ENCODE data around the gene COL20A1.

DNA sequence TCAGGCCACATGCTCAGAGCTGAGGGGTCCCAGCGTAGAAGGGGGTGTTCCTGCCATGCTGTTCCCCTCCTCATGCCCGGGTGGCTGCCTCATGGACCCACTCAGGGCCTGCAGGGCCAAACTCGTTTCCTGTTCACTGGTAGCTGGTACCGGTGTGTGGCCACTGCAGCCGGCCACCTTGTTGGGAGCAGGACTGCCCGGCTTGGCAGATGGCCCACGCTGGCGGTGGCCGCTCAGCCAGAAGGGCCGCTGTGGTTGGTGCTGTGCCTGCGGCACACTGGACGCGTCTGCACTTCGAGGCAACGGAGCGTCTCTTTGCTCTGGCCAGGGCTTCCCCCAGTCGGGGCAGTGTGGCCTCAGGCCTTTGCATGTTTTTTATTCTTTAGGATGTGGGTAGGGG is 10.0 kb upstream of the COL20A1 start:
- TF ChIP-seq, protein P1, sequence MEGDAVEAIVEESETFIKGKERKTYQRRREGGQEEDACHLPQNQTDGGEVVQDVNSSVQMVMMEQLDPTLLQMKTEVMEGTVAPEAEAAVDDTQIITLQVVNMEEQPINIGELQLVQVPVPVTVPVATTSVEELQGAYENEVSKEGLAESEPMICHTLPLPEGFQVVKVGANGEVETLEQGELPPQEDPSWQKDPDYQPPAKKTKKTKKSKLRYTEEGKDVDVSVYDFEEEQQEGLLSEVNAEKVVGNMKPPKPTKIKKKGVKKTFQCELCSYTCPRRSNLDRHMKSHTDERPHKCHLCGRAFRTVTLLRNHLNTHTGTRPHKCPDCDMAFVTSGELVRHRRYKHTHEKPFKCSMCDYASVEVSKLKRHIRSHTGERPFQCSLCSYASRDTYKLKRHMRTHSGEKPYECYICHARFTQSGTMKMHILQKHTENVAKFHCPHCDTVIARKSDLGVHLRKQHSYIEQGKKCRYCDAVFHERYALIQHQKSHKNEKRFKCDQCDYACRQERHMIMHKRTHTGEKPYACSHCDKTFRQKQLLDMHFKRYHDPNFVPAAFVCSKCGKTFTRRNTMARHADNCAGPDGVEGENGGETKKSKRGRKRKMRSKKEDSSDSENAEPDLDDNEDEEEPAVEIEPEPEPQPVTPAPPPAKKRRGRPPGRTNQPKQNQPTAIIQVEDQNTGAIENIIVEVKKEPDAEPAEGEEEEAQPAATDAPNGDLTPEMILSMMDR (IDR thresholded peaks at IDR 0.05): no peak
- TF ChIP-seq POLR2A (IDR thresholded peaks at IDR 0.05): no peak
